Measurements from ENCODE around the gene UBE2E2. TPM values are rescaled to one million over a fixed set of nuclear protein-coding genes. Genes with fewer than 3 reads are reported as not detected.

The UBE2E2 gene
- total and polyA plus RNA-seq, 9 donors: 25.5 to 84.9 (median 38.5) TPM

DNA sequence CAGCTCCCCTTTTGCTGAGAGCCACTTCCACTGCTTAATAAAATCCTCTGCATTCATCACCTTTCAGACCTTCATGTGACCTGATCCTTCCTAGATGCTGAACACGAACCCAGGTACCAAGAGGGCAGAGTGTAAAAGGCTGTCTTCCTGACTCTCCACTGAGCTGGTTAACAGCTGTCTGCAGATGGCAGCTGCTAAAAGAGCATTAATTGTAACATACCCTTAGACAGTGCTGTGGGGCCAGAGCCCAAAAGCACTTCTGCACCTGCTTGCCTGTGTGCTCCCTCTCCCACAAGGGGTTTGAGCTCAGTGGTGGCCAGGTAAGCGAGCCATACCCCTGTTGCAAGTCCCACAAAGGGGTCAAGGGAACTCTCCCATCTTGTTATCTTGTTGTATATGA, 187.3 kb downstream of the UBE2E2 start:
- 94 to 95% (median 94%) methylated on average over 2 of the region's 2 CpGs for WGBS, 3 donors
- no peaks in the 10 kb centered on the region for H3K27me3 ChIP-seq
- no peak overlapping the region for H3K27ac ChIP-seq
- intact Hi-C loops (cut with DNase I): no loop called here
- DNase-seq: no peak
- H3K9me3 ChIP-seq: no peaks in the 10 kb centered on the region
- H3K4me1 ChIP-seq (ENCODE audit: insufficient read depth): no peaks in the 10 kb centered on the region
- TF ChIP-seq, protein P1, sequence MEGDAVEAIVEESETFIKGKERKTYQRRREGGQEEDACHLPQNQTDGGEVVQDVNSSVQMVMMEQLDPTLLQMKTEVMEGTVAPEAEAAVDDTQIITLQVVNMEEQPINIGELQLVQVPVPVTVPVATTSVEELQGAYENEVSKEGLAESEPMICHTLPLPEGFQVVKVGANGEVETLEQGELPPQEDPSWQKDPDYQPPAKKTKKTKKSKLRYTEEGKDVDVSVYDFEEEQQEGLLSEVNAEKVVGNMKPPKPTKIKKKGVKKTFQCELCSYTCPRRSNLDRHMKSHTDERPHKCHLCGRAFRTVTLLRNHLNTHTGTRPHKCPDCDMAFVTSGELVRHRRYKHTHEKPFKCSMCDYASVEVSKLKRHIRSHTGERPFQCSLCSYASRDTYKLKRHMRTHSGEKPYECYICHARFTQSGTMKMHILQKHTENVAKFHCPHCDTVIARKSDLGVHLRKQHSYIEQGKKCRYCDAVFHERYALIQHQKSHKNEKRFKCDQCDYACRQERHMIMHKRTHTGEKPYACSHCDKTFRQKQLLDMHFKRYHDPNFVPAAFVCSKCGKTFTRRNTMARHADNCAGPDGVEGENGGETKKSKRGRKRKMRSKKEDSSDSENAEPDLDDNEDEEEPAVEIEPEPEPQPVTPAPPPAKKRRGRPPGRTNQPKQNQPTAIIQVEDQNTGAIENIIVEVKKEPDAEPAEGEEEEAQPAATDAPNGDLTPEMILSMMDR (IDR thresholded peaks at IDR 0.05): no peak
- TF ChIP-seq EP300 (IDR thresholded peaks at IDR 0.05) (no peak), POLR2A (IDR thresholded peaks at IDR 0.05) (no peak)
- H3K36me3 ChIP-seq: no peaks in the 10 kb centered on the region
- H3K4me3 ChIP-seq: no peak overlapping the region

DNA sequence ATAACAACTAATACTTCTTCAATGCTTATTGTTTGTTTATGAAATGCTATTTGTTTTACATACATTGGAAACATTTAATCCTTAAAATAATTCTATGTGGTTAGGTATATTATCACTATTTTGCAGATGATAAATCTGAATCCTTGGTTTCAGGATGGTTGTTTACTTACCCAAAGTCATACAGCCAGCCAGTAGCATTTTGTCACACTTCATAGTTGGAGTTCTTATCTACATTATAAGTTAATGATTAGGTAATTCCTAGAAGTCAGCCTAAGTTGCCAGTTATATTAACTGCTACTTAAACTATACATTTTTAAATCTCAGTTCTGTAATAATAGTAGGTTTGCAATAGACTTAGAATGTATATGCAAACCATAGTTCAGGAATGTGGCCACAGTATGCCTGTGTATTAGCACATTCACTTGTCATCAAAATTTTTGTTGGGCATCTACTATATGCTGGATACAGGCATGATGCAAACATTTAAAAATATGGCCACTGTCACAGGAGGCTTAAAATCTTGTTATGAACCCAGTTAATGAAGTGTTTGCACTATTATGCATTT, 187.9 kb downstream of the UBE2E2 start:
- no peaks in the 10 kb centered on the region for H3K9me3 ChIP-seq
- H3K36me3 ChIP-seq: no peaks in the 10 kb centered on the region
- intact Hi-C loops (cut with DNase I): no loop called here
- H3K4me1 ChIP-seq (ENCODE audit: insufficient read depth): no peaks in the 10 kb centered on the region
- H3K27me3 ChIP-seq: no peaks in the 10 kb centered on the region
- TF ChIP-seq, protein P1 (IDR thresholded peaks at IDR 0.05): no peak
- no peak for TF ChIP-seq EP300 (IDR thresholded peaks at IDR 0.05)
- TF ChIP-seq POLR2A (IDR thresholded peaks at IDR 0.05): no peak
- H3K27ac ChIP-seq: no peak overlapping the region
- DNase-seq: no peak
- no peak overlapping the region for H3K4me3 ChIP-seq

DNA sequence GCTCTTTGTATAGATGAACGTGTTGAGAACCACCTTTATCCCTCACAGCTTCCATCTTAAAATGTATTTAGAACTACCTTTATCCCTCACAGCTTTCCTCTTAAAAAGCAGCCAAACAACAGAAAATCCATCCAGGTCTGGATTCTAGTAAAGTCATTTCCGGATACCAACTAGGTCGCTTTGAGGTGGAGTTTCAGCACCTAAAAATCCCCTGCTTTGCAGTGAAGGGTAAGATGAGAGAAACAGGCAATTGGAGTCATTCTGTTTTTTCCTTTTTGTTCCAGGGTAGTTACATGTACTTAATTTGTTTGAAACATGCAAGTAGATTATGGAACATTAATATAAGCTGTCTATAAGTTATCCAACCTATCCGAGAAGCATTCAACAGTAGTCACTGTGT, 192.0 kb downstream of the UBE2E2 start:
- DNase-seq: no peak
- WGBS, 3 donors: 89 to 96% (median 93%) methylated on average over 4 of the region's 4 CpGs

DNA sequence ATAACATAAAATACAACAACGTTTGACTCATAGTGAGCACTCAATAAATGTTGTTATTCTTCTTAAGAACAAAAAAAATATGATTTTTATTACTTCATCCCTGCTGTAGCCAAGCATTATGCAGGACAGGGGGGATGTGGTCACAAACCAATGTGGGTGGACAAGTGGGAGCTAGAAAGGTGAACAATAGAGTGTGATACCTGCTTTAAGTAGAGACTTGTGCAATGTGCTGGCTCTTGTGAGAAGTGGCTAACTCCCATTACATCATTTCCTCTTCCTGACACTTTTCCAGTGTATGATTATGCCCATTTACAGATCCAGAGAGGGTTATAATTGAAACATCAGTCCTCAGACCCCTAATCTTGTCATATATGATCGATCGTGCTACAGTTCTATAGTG, 193.6 kb downstream of the UBE2E2 start:
- no peaks in the 10 kb centered on the region for H3K9me3 ChIP-seq
- WGBS, 3 donors: 92 to 95% (median 95%) methylated on average over 3 of the region's 3 CpGs
- no peak overlapping the region for H3K4me3 ChIP-seq
- H3K27ac ChIP-seq: no peak overlapping the region
- no peaks in the 10 kb centered on the region for H3K4me1 ChIP-seq (ENCODE audit: insufficient read depth)
- no peak for DNase-seq
- H3K27me3 ChIP-seq: no peaks in the 10 kb centered on the region
- TF ChIP-seq EP300 (IDR thresholded peaks at IDR 0.05) (no peak), POLR2A (IDR thresholded peaks at IDR 0.05) (no peak)
- TF ChIP-seq, protein P1 (IDR thresholded peaks at IDR 0.05): no peak
- intact Hi-C loops (cut with DNase I): no loop called here
- H3K36me3 ChIP-seq: no peaks in the 10 kb centered on the region

More for the DNA sequence above, 192.0 kb downstream of the UBE2E2 start:
- intact Hi-C loops (cut with DNase I): no loop called here
- Histone ChIP-seq H3K36me3 (no peaks in the 10 kb centered on the region), H3K27me3 (no peaks in the 10 kb centered on the region), H3K4me3 (no peak overlapping the region), H3K27ac (no peak overlapping the region), H3K9me3 (no peaks in the 10 kb centered on the region), H3K4me1 (ENCODE audit: insufficient read depth) (no peaks in the 10 kb centered on the region)
- TF ChIP-seq, protein P1 (IDR thresholded peaks at IDR 0.05): no peak
- TF ChIP-seq POLR2A (IDR thresholded peaks at IDR 0.05) (no peak), EP300 (IDR thresholded peaks at IDR 0.05) (no peak)

All from ovary (tissue), 9 donors.